Measurements from ENCODE around the gene TMCO6.
"Not testable (repeated sequence)": the region's sequence is repeated elsewhere in the genome, so short reads cannot be mapped to it uniquely, and the experiment has no call there.

TMCO6 gene

DNA sequence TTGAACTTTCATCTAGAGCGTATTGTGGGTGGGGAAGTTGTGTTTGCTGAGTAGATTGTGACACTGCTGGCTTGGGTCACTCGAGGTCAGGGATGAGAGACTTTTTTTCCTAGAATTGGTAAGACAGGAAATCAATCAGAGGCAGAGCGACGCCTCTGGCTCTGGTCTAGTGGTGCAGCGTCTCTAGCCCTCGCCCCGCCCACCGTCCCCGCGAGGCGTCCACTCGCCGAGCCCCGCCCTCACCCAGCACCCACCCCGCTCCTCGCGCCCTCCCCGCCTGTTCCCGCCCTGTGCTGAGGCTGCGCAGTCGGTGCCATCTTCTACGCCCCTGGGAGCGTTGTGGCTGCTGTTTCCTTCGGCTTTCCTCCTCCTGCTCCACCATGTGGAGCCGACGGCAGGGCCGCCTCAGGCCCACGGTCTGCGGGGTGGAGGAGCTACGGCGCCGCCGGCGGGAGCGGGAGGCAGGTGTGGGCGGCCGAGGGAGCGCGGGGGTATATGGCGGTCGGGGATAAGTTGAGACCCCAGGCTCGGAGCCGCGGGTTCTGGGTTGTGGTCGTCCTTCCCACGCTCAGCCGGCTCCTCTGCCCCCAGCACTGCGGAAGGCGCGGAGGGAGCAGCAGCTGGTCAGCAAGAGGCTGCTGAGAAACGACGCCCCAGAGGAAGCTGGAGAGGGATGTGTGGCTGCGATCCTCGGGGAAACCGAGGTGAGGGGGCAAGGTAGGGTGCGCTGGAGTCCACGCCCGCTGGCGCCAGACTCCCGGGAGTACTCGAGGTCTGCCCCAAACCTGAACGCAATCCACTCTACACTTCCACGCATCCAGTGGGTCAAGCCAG is at the start of gene TMCO6:
Gene TMCO6, plus strand, starts transcription at position 304 of the 834 bp plus-strand sequence. Its CDS starts 77 bp downstream, at position 381.
- peak; percentile 43 for DNase-seq

GRCh38 chr5:140590861-140591260 is 48.4 kb upstream of the TMCO6 start:
- DNase-seq: no peak

- DNase-seq: no peak
Measured at GRCh38 chr5:140591747-140592372, 47.4 kb upstream of the TMCO6 start.

DNA sequence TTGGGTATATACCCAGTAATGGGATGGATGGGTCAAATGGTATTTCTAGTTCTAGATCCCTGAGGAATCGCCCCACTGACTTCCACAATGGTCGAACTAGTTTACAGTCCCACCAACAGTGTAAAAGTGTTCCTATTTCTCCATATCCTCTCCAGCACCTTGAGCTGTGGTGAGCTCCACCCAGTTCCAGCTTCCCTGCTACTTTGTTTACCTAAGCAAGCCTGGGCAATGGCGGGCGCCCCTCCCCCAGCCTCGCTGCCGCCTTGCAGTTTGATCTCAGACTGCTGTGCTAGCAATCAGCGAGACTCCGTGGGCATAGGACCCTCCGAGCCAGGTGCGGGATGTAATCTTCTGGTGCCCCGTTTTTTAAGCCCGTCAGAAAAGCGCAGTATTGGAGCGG is 46.2 kb upstream of the TMCO6 start:
- DNase-seq: not testable (repeated sequence)

DNA sequence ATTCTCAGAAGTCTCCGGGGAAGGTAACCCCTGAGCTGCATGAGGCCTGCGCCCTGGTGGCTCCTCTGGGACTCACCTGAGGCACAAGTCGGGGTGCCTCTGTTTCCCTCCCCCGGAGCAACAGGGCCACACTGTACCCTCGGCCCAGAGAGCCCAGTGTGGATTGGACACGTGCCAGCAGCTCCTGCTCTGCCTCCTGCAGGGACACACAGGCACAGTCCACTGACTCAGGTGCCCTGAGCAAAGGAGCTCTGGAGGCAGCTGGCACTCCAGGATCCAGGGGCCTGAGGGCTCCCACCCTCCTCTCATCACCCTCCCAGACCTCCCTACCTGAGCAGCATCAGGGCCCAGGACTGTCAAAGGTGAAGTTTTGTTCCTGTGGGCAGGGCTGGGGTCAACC is 45.1 kb upstream of the TMCO6 start:
- DNase-seq: no peak

GRCh38 chr5:140595538-140596300 is 43.5 kb upstream of the TMCO6 start:
- DNase-seq: no peak

DNA sequence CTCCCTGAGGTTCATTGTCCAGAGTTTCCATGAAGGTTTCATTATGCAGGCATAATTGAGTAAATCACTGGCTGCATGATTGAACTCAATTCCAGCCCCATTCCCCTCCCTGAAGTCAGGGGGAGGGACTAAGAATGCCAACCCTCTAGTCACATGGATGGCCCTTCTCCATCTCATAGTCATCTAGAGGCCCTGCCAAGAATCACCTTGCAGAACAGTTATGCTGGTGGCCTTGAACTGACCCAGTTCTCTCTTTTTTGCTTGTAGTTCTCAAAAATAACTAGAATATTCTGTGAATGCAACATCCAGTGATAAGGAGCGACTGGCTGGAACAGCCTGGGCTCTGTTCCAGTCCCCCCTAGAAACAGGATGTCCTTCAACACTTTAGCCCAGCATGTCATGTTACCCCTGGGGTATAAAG is 42.9 kb upstream of the TMCO6 start:
- no peak for DNase-seq

GRCh38 chr5:140598836-140599235 is 40.4 kb upstream of the TMCO6 start:
- no peak for DNase-seq

DNA sequence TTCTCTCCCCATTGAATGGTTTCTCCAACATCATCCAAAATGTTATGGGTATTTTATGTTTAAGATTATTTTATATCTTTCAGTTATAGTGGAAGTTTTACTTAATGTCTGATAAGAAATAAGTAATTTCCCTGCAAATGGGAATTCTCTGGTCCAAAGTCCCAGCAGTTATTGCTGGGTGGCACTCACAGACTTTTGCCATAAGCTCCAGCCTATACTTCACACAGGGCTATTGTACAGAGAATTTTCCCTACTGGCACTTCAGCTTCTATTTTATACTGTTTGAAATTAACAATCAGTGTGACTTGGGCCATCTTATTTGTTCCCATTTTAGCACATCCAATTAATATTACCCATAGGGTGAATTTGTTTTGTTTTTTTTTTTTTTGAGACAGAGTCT is 39.2 kb upstream of the TMCO6 start:
- no peak for DNase-seq

GRCh38 chr5:140602147-140602546 is 37.1 kb upstream of the TMCO6 start:
- DNase-seq: no peak

- DNase-seq: not testable (repeated sequence)
Measured at GRCh38 chr5:140603446-140603698, 35.9 kb upstream of the TMCO6 start.

GRCh38 chr5:140603734-140604133 is 35.5 kb upstream of the TMCO6 start:
- DNase-seq: no peak

DNA sequence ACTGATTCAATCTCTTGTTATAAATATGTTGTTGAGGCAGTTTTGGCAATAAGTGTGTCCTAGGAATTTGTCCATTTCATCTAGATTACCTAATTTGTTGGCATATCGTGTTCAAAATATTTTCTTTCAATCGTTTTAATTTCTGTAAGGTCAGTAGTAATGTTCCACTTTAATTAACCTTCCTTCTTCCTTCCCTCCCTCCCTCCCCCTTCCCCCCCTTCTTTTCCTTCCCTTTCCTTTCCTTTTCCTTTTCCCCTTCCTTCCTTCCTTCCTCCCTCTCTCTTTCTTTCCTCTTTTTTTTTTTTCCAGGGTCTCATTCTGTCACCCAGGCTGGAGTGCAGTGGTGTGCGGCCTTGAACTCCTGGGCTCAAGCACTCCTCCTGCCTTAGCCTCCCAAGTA is 33.4 kb upstream of the TMCO6 start:
- DNase-seq: no peak

- no peak for DNase-seq
Measured at GRCh38 chr5:140607031-140607430, 32.2 kb upstream of the TMCO6 start.

DNA sequence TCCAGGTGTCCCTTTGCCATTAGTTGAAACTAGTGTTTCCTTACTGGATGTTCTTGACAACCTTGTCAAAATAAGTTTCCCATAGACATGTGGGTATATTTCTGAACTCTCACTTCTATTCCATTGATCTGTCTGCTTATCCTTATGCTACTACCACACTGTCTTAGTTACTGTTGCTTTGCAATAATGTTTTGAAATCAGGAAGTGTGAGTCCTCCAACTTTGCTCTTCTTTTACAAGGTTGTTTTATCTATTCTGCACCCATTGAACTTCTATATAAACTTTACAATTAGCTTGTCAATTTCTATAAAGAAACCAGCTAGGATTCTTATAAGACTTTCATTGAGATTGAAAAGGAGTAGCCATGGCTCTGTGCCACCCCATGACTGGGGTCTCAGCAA is 30.5 kb upstream of the TMCO6 start:
- no peak for DNase-seq

- DNase-seq: no peak
Measured at GRCh38 chr5:140609126-140609525, 30.1 kb upstream of the TMCO6 start.

DNA sequence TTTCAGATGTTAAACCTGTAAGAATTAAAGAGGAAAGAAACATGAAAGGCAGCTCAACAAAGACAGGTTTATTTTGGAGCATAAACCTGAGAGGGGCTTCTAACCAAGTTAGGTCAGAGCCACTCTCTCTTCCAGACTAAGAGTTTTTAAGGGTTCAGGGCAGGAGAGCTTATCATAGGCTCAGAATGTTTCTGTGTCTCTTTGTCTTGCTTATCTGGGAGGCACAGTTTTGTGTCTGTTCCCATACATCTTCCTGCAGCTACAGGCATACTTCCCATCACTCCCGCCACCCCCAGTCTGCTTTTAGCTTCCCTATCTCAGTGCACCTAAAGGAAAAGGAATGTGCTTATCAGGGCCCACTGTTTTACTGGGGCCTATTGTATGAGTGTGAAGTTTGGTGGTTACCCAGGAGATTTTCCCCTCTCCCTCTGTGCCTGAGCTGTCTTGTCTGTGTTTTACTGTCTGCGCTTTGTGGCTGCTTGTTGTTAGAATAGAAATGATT is 28.2 kb upstream of the TMCO6 start:
- no peak for DNase-seq

DNA sequence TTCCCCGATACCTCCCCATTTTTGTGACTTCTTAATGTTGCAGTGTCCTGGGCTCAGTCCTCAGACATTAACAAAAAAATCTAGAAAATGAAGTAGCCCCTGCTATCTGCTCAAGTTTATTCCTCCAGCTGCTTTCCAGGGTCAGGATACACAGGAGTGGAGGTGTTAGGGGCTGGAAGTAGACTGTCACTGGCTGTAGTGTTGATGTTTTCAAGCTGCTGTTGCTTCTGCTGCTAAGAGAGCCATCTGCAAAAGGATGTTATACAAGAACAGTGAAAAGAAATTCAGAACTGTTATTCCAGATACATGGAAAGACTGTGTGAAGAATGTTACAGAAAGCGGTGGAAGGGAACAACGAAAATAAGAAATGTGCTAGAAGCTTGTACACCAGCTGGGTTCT is 16.9 kb upstream of the TMCO6 start:
- DNase-seq: no peak

- not testable (repeated sequence) for DNase-seq
Measured at GRCh38 chr5:140623061-140623460, 16.2 kb upstream of the TMCO6 start.

DNA sequence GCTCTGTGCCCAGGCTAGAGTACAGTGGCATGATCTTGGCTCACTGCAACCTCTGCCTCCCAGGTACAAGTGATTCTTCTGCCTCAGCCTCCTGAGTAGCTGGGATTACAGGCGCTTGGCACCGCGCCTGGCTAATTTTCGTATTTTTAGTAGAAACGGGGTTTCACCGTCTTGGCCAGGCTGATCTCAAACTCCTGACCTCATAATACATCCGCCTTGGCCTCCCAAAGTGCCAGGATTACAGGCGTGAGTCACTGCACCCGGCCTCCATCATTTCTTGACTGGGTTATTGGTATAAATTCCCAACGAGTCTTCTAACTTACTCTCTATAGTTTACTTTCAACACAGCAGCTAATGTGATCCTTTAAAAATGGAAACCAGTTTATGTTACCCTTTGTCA is 14.4 kb upstream of the TMCO6 start:
- DNase-seq: not testable (repeated sequence)

GRCh38 chr5:140627972-140628371 is 11.3 kb upstream of the TMCO6 start:
- no peak for DNase-seq

GRCh38 chr5:140628711-140629110 is 10.5 kb upstream of the TMCO6 start:
- no peak for DNase-seq

DNA sequence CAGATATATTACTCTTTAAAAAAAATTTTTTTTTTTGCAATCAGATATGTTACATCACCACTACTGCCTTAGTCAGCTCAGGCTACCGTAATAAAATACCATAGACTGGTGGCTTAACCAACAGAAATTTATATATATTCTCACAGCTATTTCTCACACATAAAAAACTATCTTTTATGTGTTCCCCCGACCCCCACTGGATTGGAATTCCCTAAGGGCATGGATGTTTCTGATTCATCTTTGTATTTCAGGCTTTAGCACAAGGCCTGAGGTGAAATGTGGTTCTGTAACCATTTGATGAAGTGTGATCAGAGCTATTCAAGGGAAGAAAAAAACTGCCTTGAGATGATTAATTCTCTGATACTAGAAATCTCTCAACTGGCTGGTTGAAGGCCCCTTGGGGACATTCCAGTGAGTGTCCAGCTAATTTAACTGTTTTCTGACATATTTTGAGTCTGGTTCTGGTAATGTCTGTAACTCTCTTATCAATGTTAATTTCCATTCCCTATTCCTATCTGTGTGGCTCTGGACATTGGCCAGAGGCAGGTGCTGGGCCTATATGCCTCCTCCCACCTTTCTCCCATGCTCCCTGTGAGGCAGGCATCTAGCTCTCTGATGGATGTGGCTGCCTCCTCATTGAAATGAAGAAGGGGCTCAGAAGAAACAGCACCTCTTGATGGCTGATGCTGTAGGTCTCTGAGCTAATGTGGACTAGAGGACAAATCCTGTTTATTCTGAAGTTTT is 8.8 kb upstream of the TMCO6 start:
- DNase-seq: no peak

Data from NCI-H1417 treated with DMSO at 0.1 percent for 48 hours (cell line).